ENCODE results near the gene MAP1LC3B2.

The MAP1LC3B2 gene

GRCh38 chr12:116615141-116615861 is 56.1 kb downstream of the MAP1LC3B2 start:
- no peak for DNase-seq (ENCODE audit: low read depth)
- no peak for TF ChIP-seq CTCF (IDR thresholded peaks at IDR 0.05; ENCODE audit: low read depth, low read length)
- no peak overlapping the region for H3K4me3 ChIP-seq (ENCODE audit: low read depth, low read length)

GRCh38 chr12:116616536-116617248 is 57.5 kb downstream of the MAP1LC3B2 start:
- no peak for TF ChIP-seq MYC (IDR thresholded peaks at IDR 0.05; ENCODE audit: low read depth, low read length)
- TF ChIP-seq MAX (IDR thresholded peaks at IDR 0.05; ENCODE audit: low read depth, low read length) = no peak
- no peak for TF ChIP-seq CTCF (IDR thresholded peaks at IDR 0.05; ENCODE audit: low read depth, low read length)
- TF ChIP-seq POLR2A (IDR thresholded peaks at IDR 0.05; ENCODE audit: extremely low read depth, insufficient read length) = no peak
- H3K4me3 ChIP-seq (ENCODE audit: low read depth, low read length) = no peak overlapping the region
- no peak for DNase-seq (ENCODE audit: low read depth)

GRCh38 chr12:116619246-116619645 is 60.1 kb downstream of the MAP1LC3B2 start:
- H3K4me3 ChIP-seq (ENCODE audit: low read depth, low read length) = no peak overlapping the region
- TF ChIP-seq POLR2A (IDR thresholded peaks at IDR 0.05; ENCODE audit: extremely low read depth, insufficient read length) = no peak
- TF ChIP-seq MYC (IDR thresholded peaks at IDR 0.05; ENCODE audit: low read depth, low read length) = no peak
- no peak for TF ChIP-seq MAX (IDR thresholded peaks at IDR 0.05; ENCODE audit: low read depth, low read length)
- no peak for TF ChIP-seq CTCF (IDR thresholded peaks at IDR 0.05; ENCODE audit: low read depth, low read length)
- no peak for DNase-seq (ENCODE audit: low read depth)

- no peak for DNase-seq (ENCODE audit: low read depth)
- TF ChIP-seq MAX (IDR thresholded peaks at IDR 0.05; ENCODE audit: low read depth, low read length) (no peak), POLR2A (IDR thresholded peaks at IDR 0.05; ENCODE audit: extremely low read depth, insufficient read length) (no peak), CTCF (IDR thresholded peaks at IDR 0.05; ENCODE audit: low read depth, low read length) (no peak), MYC (IDR thresholded peaks at IDR 0.05; ENCODE audit: low read depth, low read length) (no peak)
- no peak overlapping the region for H3K4me3 ChIP-seq (ENCODE audit: low read depth, low read length)
Observed at GRCh38 chr12:116620124-116620491, 60.9 kb downstream of the MAP1LC3B2 start.

GRCh38 chr12:116620492-116621191 is 61.5 kb downstream of the MAP1LC3B2 start:
- no peak for TF ChIP-seq POLR2A (IDR thresholded peaks at IDR 0.05; ENCODE audit: extremely low read depth, insufficient read length)
- TF ChIP-seq MAX (IDR thresholded peaks at IDR 0.05; ENCODE audit: low read depth, low read length) = no peak
- no peak for TF ChIP-seq CTCF (IDR thresholded peaks at IDR 0.05; ENCODE audit: low read depth, low read length)
- no peak for TF ChIP-seq MYC (IDR thresholded peaks at IDR 0.05; ENCODE audit: low read depth, low read length)
- DNase-seq (ENCODE audit: low read depth) = no peak

More at GRCh38 chr12:116620492-116621191, 61.5 kb downstream of the MAP1LC3B2 start:
- H3K4me3 ChIP-seq (ENCODE audit: low read depth, low read length) = no peak overlapping the region
